ENCODE data around the gene MAMDC2.

DNA sequence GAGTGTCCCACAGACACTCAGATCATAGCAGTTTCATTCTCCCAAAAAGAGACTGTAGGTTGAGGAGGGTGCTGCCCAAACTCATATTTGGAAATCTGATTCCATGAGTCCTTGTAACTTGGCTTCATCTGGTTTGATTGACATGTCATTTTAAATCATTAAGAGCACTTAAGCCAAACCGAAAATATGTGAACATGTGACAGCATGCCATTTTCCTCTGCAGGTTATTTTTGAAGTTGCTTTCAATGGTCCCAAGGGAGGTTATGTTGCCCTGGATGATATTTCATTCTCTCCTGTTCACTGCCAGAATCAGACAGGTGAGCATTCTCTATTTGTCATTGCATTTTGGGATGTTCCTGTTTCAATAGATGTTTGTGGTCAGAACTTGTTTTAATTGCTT lies 87.6 kb downstream of the MAMDC2 start:
- TF ChIP-seq EZH2phosphoT487 (IDR thresholded peaks at IDR 0.05; ENCODE audit: borderline replicate concordance), result no peak
- TF ChIP-seq, protein P1, sequence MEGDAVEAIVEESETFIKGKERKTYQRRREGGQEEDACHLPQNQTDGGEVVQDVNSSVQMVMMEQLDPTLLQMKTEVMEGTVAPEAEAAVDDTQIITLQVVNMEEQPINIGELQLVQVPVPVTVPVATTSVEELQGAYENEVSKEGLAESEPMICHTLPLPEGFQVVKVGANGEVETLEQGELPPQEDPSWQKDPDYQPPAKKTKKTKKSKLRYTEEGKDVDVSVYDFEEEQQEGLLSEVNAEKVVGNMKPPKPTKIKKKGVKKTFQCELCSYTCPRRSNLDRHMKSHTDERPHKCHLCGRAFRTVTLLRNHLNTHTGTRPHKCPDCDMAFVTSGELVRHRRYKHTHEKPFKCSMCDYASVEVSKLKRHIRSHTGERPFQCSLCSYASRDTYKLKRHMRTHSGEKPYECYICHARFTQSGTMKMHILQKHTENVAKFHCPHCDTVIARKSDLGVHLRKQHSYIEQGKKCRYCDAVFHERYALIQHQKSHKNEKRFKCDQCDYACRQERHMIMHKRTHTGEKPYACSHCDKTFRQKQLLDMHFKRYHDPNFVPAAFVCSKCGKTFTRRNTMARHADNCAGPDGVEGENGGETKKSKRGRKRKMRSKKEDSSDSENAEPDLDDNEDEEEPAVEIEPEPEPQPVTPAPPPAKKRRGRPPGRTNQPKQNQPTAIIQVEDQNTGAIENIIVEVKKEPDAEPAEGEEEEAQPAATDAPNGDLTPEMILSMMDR (conservative IDR thresholded peaks at IDR 0.05; ENCODE audit: low read length), result no peak
